HG03442 (cell line): ENCODE measurements around the gene FTO.

Source experiments
- ATAC-seq: cut with Tn5 transposase; IDR thresholded peaks from one replicate; pipeline ENCODE4 v1.9.1; 2021; ENCODE audit warnings: mild to moderate bottlenecking, moderate library complexity; ENCODE audit not compliant: unreplicated experiment

FTO gene

DNA sequence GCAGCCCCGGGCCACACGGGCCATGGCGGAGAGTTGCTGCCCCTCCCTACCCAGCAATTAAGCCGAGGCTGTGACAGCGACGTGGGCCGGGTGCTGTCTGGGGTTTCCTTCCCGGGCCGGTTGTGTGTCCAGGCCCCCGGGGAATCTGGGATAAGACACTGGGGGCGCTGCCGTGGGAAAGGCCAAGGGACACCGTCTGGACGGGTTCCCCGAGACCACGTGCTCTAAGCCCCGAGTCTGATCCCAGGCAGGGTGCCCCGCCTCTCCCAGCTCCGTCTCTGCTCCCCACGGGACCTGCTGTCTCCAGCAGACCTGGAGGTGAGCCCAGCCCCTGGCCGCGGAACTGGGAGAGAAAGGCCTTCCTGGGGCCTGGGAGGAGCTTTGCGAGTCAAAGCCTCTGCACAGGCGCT lies 490.4 kb downstream of the FTO start:
- ATAC-seq: no peak

DNA sequence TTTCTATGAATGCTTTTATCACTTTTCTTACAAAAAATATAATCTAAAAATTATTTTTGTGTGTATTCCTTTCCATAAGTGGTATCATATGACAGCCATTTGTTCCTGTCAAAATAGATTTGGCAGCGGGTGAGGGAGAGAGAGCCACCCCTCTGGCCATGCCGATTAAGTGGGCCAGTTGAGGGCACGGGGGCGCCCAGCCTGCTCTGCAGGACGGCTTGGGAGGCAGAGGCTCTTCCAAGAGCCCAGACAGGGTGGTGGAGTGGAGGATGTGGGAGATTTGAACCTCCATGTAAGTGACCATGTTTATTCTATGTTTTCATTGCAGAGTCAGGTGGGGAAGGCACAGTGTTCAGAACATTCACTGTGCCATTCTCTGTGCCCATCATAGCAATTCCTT lies 493.8 kb downstream of the FTO start:
- no peak for ATAC-seq

DNA sequence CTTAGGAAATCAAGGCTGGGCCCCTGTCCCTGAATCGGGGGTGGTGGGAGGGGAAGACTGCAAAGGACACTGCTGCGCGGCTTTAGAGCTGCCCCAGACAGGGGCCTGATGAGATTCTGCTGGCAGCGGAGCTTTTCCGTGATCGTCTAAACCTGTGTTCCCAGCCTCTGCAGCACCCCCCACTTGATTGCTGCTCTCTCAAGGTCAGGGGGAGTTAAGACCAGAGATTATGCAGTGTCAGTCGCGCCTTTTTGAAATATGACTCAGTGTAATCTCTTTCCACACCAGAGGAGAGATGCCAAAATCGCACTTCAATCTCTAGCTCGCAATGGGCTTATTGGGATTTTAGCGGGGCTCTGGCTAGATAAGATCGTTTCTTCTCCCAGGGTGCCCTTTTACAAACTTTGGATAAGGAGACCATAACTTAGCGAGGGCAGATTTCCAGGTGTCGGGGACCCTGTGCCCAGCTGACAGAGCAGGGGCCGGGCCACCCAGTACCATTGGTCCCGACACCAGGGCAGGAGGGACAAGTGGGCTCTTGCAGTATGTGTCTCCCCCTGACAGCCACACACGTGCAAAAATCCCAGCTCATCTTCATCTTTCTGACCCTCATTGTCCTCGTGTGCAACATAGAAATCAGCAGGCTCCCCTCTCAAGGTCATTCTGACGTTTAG lies 495.7 kb downstream of the FTO start:
- no peak for ATAC-seq

DNA sequence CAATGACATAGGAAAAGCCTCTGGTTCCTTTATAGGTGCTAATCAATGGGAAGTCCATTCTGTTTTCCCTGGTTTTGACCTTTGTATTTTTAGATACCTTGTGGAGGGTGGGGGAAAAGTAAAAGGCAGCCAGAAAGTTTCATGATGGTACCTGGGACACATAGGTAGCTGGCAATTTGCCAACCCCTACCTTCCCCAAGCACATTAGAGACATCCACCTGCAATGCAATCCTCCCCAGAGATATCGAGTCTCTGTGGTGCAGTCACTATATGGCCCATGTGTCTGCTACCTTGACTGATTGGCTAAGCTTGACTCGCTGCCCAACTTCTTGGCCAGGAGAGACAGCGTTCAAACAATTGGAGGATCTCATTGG lies 496.2 kb downstream of the FTO start:
- ATAC-seq: no peak

DNA sequence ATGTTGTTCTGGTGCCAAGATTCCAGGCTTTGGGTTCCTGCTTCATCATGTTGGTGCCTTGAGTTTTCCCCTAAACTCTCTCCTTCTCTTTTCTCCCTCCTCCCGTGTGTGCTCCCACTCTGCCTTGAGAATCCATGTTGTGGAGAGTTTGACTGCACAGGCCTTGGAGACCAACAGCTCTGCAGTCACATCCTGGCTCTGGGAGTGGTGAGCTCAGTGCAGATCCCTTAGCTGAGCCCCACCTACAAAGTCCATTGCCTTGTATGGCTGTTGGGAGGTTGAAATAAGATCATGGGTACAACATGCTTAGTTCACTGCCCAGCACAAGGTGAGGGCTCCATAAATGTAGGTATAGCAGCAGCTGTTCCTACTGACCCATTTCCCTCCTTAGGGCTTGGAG lies 496.8 kb downstream of the FTO start:
- ATAC-seq: no peak

DNA sequence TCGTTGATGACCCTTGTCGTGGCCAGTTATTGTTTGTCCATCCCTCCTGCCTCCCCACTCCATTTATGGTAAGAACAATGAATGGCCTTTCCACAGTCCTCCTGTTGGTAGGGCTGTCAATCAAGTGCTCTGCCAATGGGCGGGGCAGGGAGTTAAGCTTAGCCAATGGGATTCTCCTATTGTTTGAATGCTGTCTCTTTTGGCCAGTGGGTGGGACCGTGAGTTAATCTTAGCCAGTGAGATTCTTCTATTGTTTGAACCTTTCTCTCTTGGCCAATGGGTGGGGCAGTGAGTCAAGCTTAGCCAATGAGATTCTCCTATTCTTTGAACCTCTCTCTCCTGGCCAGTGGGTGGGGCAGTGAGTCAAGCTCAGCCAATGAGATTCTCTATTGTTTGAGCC lies 497.2 kb downstream of the FTO start:
- no peak for ATAC-seq
